GM12892 (cell line): Measurements from ENCODE around the gene B3GALT5.

Experiments
- POLR2A ChIP-seq: IDR thresholded peaks from 2 replicates; pipeline ENCODE4 v1.6.1; 2011; ENCODE audit warnings: low read depth, low read length, control low read depth
- POLR2AphosphoS5 ChIP-seq: IDR thresholded peaks from 2 replicates; pipeline ENCODE4 v1.6.1; 2011; ENCODE audit warnings: low read depth, low read length, control low read depth

GRCh38 chr21:39579734-39580332 lies 32.9 kb upstream of the B3GALT5 start:
- TF ChIP-seq POLR2AphosphoS5 (no peak), POLR2A (no peak)
